ENCODE results near the gene KRTAP9-8. TPM values are rescaled to one million over a fixed set of nuclear protein-coding genes. Genes with fewer than 3 reads are reported as not detected.
"Not testable (repeated sequence)": the region's sequence is repeated elsewhere in the genome, so short reads cannot be mapped to it uniquely, and the experiment has no call there.

Gene KRTAP9-8
- total RNA-seq, 2 donors from 2014 or later = not detected

GRCh38 chr17:41215681-41216080, 22.1 kb upstream of the KRTAP9-8 start:
- WGBS, 2 experiments (ENCODE audit: insufficient coverage in 1 of 2, insufficient read length in 1 of 2) = 85 to 100% methylated on average over 1 of the region's 1 CpG

DNA sequence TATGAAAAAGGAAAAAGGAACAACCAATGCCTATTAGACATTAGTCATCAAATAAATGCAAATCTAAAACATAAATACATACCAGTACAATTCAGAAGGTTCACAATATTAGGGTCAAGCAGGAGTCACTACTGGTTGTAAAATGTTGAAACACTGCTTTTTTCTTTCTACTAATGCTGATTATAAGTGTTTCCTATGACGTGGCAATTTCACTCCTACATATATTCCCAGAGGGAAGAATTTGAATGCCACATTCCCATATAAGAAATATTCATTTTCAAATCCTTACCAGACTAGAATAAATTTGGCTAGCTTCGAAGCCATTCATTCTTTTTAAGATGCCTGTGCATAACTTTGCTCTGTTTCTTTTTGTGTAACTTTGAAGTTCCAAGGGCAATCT, 14.0 kb upstream of the KRTAP9-8 start:
- Mint-ChIP-seq H3K27ac (no peak overlapping the region), H3K4me1 (peaks cover 4% of the 10 kb centered on the region), H3K27me3 (ENCODE audit: insufficient read depth) (peaks cover 18% of the 10 kb centered on the region), H3K9me3 (peaks cover 9% of the 10 kb centered on the region), H3K4me3 (no peak overlapping the region), H3K36me3 (ENCODE audit: low read depth) (no peaks in the 10 kb centered on the region)
- 90 to 94% methylated on average over 2 of the region's 2 CpGs for WGBS, 2 experiments (ENCODE audit: insufficient coverage in 1 of 2, insufficient read length in 1 of 2)
- H3K27me3 ChIP-seq (ENCODE audit: control insufficient read depth, insufficient read depth, low read length, poor library complexity, severe bottlenecking) = no peaks in the 10 kb centered on the region
- no peak overlapping the region for H3K4me3 ChIP-seq (ENCODE audit: low read length)
- DNase-seq = no peak
- TF ChIP-seq CTCF (conservative IDR thresholded peaks at IDR 0.05) = no peak
- no peaks in the 10 kb centered on the region for H3K4me1 ChIP-seq (ENCODE audit: control insufficient read depth, insufficient read depth, low read length)
- H3K9ac ChIP-seq (ENCODE audit: extremely low read depth, low read length, poor library complexity, severe bottlenecking) = no peak overlapping the region
- no peaks in the 10 kb centered on the region for H3K9me3 ChIP-seq (ENCODE audit: control insufficient read depth, low read length)
- H3K27ac ChIP-seq (ENCODE audit: low read depth, low read length) = no peak overlapping the region
- no peaks in the 10 kb centered on the region for H3K36me3 ChIP-seq (ENCODE audit: control insufficient read depth, insufficient read depth, low read length)

More at GRCh38 chr17:41215681-41216080, 22.1 kb upstream of the KRTAP9-8 start:
- Mint-ChIP-seq H3K27ac (no peak overlapping the region), H3K4me3 (no peak overlapping the region), H3K36me3 (ENCODE audit: low read depth) (no peaks in the 10 kb centered on the region), H3K4me1 (no peaks in the 10 kb centered on the region), H3K9me3 (peaks cover 8% of the 10 kb centered on the region), H3K27me3 (ENCODE audit: insufficient read depth) (peaks cover 11% of the 10 kb centered on the region)
- Histone ChIP-seq H3K4me3 (ENCODE audit: low read length) (no peak overlapping the region), H3K4me1 (ENCODE audit: control insufficient read depth, insufficient read depth, low read length) (no peaks in the 10 kb centered on the region), H3K9ac (ENCODE audit: extremely low read depth, low read length, poor library complexity, severe bottlenecking) (no peak overlapping the region), H3K9me3 (ENCODE audit: control insufficient read depth, low read length) (no peaks in the 10 kb centered on the region), H3K27me3 (ENCODE audit: control insufficient read depth, insufficient read depth, low read length, poor library complexity, severe bottlenecking) (no peaks in the 10 kb centered on the region), H3K36me3 (ENCODE audit: control insufficient read depth, insufficient read depth, low read length) (no peaks in the 10 kb centered on the region), H3K27ac (ENCODE audit: low read depth, low read length) (no peak overlapping the region)
- DNase-seq = no peak
- TF ChIP-seq CTCF (conservative IDR thresholded peaks at IDR 0.05) = no peak

DNA sequence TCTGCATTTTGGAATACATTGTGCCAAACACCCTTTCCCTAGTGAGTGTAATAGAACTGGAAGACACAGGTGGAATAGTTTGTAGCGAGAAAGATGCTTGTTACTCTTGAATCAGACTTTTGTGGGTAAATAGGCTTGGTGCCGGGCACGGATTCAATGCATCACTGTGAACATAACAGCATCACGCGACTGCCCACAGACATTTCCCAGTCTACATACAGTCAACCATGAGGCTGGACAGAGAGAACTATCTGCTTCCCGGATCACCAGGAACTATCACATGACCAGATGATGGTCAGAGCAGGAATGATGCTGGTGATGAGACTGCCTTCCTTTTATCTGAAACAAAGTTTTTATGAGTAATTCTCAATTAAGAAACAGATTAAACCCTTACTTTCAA, 11.7 kb upstream of the KRTAP9-8 start:
- Mint-ChIP-seq H3K27me3 (ENCODE audit: insufficient read depth) (peaks cover 5% of the 10 kb centered on the region), H3K4me3 (no peak overlapping the region), H3K27ac (no peak overlapping the region), H3K36me3 (ENCODE audit: low read depth) (no peaks in the 10 kb centered on the region), H3K4me1 (peaks cover 4% of the 10 kb centered on the region), H3K9me3 (no peaks in the 10 kb centered on the region)
- Histone ChIP-seq H3K9ac (ENCODE audit: extremely low read depth, low read length, poor library complexity, severe bottlenecking) (no peak overlapping the region), H3K27me3 (ENCODE audit: control insufficient read depth, insufficient read depth, low read length, poor library complexity, severe bottlenecking) (no peaks in the 10 kb centered on the region), H3K4me1 (ENCODE audit: control insufficient read depth, insufficient read depth, low read length) (no peaks in the 10 kb centered on the region), H3K4me3 (ENCODE audit: low read length) (no peak overlapping the region), H3K36me3 (ENCODE audit: control insufficient read depth, insufficient read depth, low read length) (no peaks in the 10 kb centered on the region), H3K9me3 (ENCODE audit: control insufficient read depth, low read length) (no peaks in the 10 kb centered on the region), H3K27ac (ENCODE audit: low read depth, low read length) (no peak overlapping the region)
- no peak for DNase-seq
- WGBS, 2 experiments (ENCODE audit: insufficient coverage in 1 of 2, insufficient read length in 1 of 2) = 95 to 96% methylated on average over 3 to 6 of the region's 6 CpGs
- TF ChIP-seq CTCF (conservative IDR thresholded peaks at IDR 0.05) = no peak

DNA sequence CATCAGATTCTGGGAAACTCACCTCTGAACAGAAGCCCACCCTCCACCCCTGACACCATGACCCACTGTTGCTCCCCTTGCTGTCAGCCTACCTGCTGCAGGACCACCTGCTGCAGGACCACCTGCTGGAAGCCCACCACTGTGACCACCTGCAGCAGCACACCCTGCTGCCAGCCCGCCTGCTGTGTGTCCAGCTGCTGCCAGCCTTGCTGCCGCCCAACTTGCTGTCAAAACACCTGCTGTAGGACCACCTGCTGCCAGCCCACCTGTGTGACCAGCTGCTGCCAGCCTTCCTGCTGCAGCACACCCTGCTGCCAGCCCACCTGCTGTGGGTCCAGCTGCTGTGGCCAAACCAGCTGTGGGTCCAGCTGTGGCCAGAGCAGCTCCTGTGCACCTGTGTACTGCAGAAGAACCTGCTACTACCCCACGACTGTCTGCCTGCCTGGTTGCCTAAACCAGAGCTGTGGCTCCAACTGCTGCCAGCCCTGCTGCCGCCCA, 11.2 kb upstream of the KRTAP9-8 start, which contains the start of gene KRTAP9-2:
KRTAP9-2 (plus strand) TSS at position 51 of the 498 bp plus-strand sequence; CDS start at position 58, 7 bp downstream.
- H3K4me1 ChIP-seq (ENCODE audit: control insufficient read depth, insufficient read depth, low read length); H3K36me3 ChIP-seq (ENCODE audit: control insufficient read depth, insufficient read depth, low read length); DNase-seq; H3K4me1 Mint-ChIP-seq; H3K9me3 ChIP-seq (ENCODE audit: control insufficient read depth, low read length); H3K27me3 ChIP-seq (ENCODE audit: control insufficient read depth, insufficient read depth, low read length, poor library complexity, severe bottlenecking); H3K27ac ChIP-seq (ENCODE audit: low read depth, low read length); H3K9ac ChIP-seq (ENCODE audit: extremely low read depth, low read length, poor library complexity, severe bottlenecking); H3K4me3 ChIP-seq (ENCODE audit: low read length); H3K4me3 Mint-ChIP-seq; H3K27ac Mint-ChIP-seq; H3K27me3 Mint-ChIP-seq (ENCODE audit: insufficient read depth); H3K36me3 Mint-ChIP-seq (ENCODE audit: low read depth); H3K9me3 Mint-ChIP-seq: not testable (repeated sequence)
- WGBS, 2 experiments (ENCODE audit: insufficient coverage in 1 of 2, insufficient read length in 1 of 2) = 79 to 82% methylated on average over 2 of the region's 4 CpGs
